GM18909 (cell line): Measurements from ENCODE around the gene KDM4B.

ENCODE experiments used
- ATAC-seq: cut with Tn5 transposase; IDR thresholded peaks from one replicate; pipeline ENCODE4 v1.9.1; 2021; ENCODE audit warnings: mild to moderate bottlenecking; ENCODE audit not compliant: unreplicated experiment, poor library complexity

KDM4B gene

GRCh38 chr19:5143471-5144411, 174.8 kb downstream of the KDM4B start:
- no peak for ATAC-seq

- no peak for ATAC-seq
Observed at GRCh38 chr19:5144545-5145179, 175.7 kb downstream of the KDM4B start.

GRCh38 chr19:5145521-5146511, 176.9 kb downstream of the KDM4B start:
- ATAC-seq, result no peak

GRCh38 chr19:5147074-5147977, 178.4 kb downstream of the KDM4B start:
- no peak for ATAC-seq

- ATAC-seq, result no peak
Observed at GRCh38 chr19:5147978-5148793, 179.3 kb downstream of the KDM4B start.

- ATAC-seq, result no peak
Observed at GRCh38 chr19:5148794-5149190, 179.9 kb downstream of the KDM4B start.

GRCh38 chr19:5149508-5149907, 180.6 kb downstream of the KDM4B start:
- no peak for ATAC-seq

GRCh38 chr19:5149932-5150901, 181.3 kb downstream of the KDM4B start:
- no peak for ATAC-seq

- ATAC-seq, result no peak
Observed at GRCh38 chr19:5150902-5151741, 182.2 kb downstream of the KDM4B start.

- no peak for ATAC-seq
Observed at GRCh38 chr19:5152013-5152763, 183.3 kb downstream of the KDM4B start.

- ATAC-seq, result no peak
Observed at GRCh38 chr19:5152767-5153532, 184.0 kb downstream of the KDM4B start.

- no peak for ATAC-seq
Observed at GRCh38 chr19:5153601-5154128, 184.8 kb downstream of the KDM4B start.

- no peak for ATAC-seq
Observed at GRCh38 chr19:5154129-5154798, 185.4 kb downstream of the KDM4B start.

GRCh38 chr19:5154799-5155426, 186.0 kb downstream of the KDM4B start:
- ATAC-seq, result no peak
